Measurements from ENCODE around the gene PHF12. TPM values are rescaled to one million over a fixed set of nuclear protein-coding genes. Genes with fewer than 3 reads are reported as not detected.

Gene PHF12
- total and polyA plus RNA-seq, 2 of the 8 experiments (the other 6 are each of a cell fraction or from before 2014, with no cell fraction given) = 38.8 to 65.7 TPM

GRCh38 chr17:28973425-28973824, 22.1 kb upstream of the PHF12 start (continued):
- TF ChIP-seq ASH2L (IDR thresholded peaks at IDR 0.05; ENCODE audit: low read length) = no peak
- TF ChIP-seq HDAC6 (IDR thresholded peaks at IDR 0.05; ENCODE audit: low read depth, low read length) = no peak
- no peak for TF ChIP-seq CBX5 (IDR thresholded peaks at IDR 0.05; ENCODE audit: low read depth, low read length)
- no peak for TF ChIP-seq CREB1 (IDR thresholded peaks at IDR 0.05)
- no peak for TF ChIP-seq BACH1 (IDR thresholded peaks at IDR 0.05; ENCODE audit: low read length)
- no peak for TF ChIP-seq KDM4A (IDR thresholded peaks at IDR 0.05; ENCODE audit: low read depth, low read length, severe bottlenecking)
